SJCRH30 (cell line): ENCODE results near the gene ARPP19. TPM values are rescaled to one million over a fixed set of nuclear protein-coding genes. Genes with fewer than 3 reads are reported as not detected.

Experiments used
- DNase-seq, 2 experiments: peaks; one replicate each; pipeline ENCODE4 v3.0.0-alpha.2; 2015 to 2020
- H3K27ac ChIP-seq: fragments of 250-450 bp; sonication (Bioruptor Pico); 2 replicates; pipeline ENCODE4 v1.5.1; 2020; ENCODE audit warnings: mild to moderate bottlenecking, moderate library complexity
- H3K27me3 ChIP-seq: fragments of 250-450 bp; sonication (Bioruptor Pico); 2 replicates; pipeline ENCODE4 v1.5.1; 2020; ENCODE audit warnings: mild to moderate bottlenecking, moderate library complexity
- H3K36me3 ChIP-seq: fragments of 250-450 bp; sonication (Bioruptor Pico); 2 replicates; pipeline ENCODE4 v1.5.1; 2020; ENCODE audit warnings: mild to moderate bottlenecking, moderate library complexity
- H3K4me1 ChIP-seq: fragments of 250-450 bp; sonication (Bioruptor Pico); 2 replicates; pipeline ENCODE4 v1.5.1; 2020; ENCODE audit warnings: mild to moderate bottlenecking, moderate library complexity
- H3K4me3 ChIP-seq: fragments of 250-450 bp; sonication (Bioruptor Pico); 2 replicates; pipeline ENCODE4 v1.5.1; 2020; ENCODE audit warnings: mild to moderate bottlenecking, moderate library complexity
- H3K9me3 ChIP-seq: fragments of 250-450 bp; sonication (Bioruptor Pico); replicated peaks from 2 replicates; pipeline ENCODE4 v1.5.1; 2020; ENCODE audit warnings: mild to moderate bottlenecking, moderate library complexity
- total RNA-seq: library from RNA; depleted of rRNA; stranded (reverse); fragments of >200 nt; shearing (Covaris generic); gene quantifications from 2 replicates; pipeline ENCODE4 v1.2.3, GENCODE V29; 2014; rRNA removed

The ARPP19 gene
- total RNA-seq, 1 experiment from 2014 or later = 96.1 TPM

- Histone ChIP-seq H3K27ac (no peak overlapping the region), H3K4me1 (no peaks in the 10 kb centered on the region; the same call in 1 of the 2 replicates), H3K36me3 (no peaks in the 10 kb centered on the region), H3K9me3 (no peaks in the 10 kb centered on the region), H3K4me3 (no peak overlapping the region), H3K27me3 (no peaks in the 10 kb centered on the region)
- no peak for DNase-seq
Observed at GRCh38 chr15:52511084-52511483, 57.7 kb downstream of the ARPP19 start.

- H3K36me3 ChIP-seq = no peaks in the 10 kb centered on the region
- no peak overlapping the region for H3K4me3 ChIP-seq
- no peaks in the 10 kb centered on the region for H3K27me3 ChIP-seq
- DNase-seq = no peak
- no peaks in the 10 kb centered on the region; the same call in 1 of the 2 replicates for H3K4me1 ChIP-seq
- no peaks in the 10 kb centered on the region for H3K9me3 ChIP-seq
- H3K27ac ChIP-seq = no peak overlapping the region
Observed at GRCh38 chr15:52509500-52510245, 59.2 kb downstream of the ARPP19 start.

- Histone ChIP-seq H3K36me3 (no peaks in the 10 kb centered on the region), H3K4me3 (no peak overlapping the region), H3K4me1 (no peaks in the 10 kb centered on the region; the same call in 1 of the 2 replicates), H3K27me3 (no peaks in the 10 kb centered on the region), H3K27ac (no peak overlapping the region), H3K9me3 (no peaks in the 10 kb centered on the region)
- DNase-seq = no peak
Observed at GRCh38 chr15:52506549-52506948, 62.3 kb downstream of the ARPP19 start.

GRCh38 chr15:52505151-52505550 is 63.7 kb downstream of the ARPP19 start:
- H3K36me3 ChIP-seq = no peaks in the 10 kb centered on the region
- DNase-seq = no peak
- no peaks in the 10 kb centered on the region for H3K9me3 ChIP-seq
- no peak overlapping the region for H3K4me3 ChIP-seq
- H3K4me1 ChIP-seq = no peaks in the 10 kb centered on the region; the same call in 1 of the 2 replicates
- no peak overlapping the region for H3K27ac ChIP-seq
- H3K27me3 ChIP-seq = no peaks in the 10 kb centered on the region

- H3K27me3 ChIP-seq = no peaks in the 10 kb centered on the region
- no peak for DNase-seq
- H3K4me3 ChIP-seq = no peak overlapping the region
- H3K9me3 ChIP-seq = no peaks in the 10 kb centered on the region
- no peak overlapping the region for H3K27ac ChIP-seq
- H3K4me1 ChIP-seq = no peaks in the 10 kb centered on the region
- no peaks in the 10 kb centered on the region for H3K36me3 ChIP-seq
Observed at GRCh38 chr15:52503788-52504496, 64.9 kb downstream of the ARPP19 start.

- no peaks in the 10 kb centered on the region for H3K4me1 ChIP-seq
- DNase-seq = no peak
- H3K4me3 ChIP-seq = no peak overlapping the region
- no peaks in the 10 kb centered on the region for H3K36me3 ChIP-seq
- no peaks in the 10 kb centered on the region for H3K9me3 ChIP-seq
- no peaks in the 10 kb centered on the region for H3K27me3 ChIP-seq
- no peak overlapping the region for H3K27ac ChIP-seq
Observed at GRCh38 chr15:52502608-52503007, 66.2 kb downstream of the ARPP19 start.

GRCh38 chr15:52499506-52499905 is 69.3 kb downstream of the ARPP19 start:
- DNase-seq = no peak

GRCh38 chr15:52498706-52499105 is 70.1 kb downstream of the ARPP19 start:
- Histone ChIP-seq H3K27me3 (no peaks in the 10 kb centered on the region), H3K4me1 (no peaks in the 10 kb centered on the region)

More at GRCh38 chr15:52499506-52499905, 69.3 kb downstream of the ARPP19 start:
- H3K4me1 ChIP-seq = no peaks in the 10 kb centered on the region
- no peaks in the 10 kb centered on the region for H3K36me3 ChIP-seq
- H3K9me3 ChIP-seq = no peaks in the 10 kb centered on the region
- no peak overlapping the region for H3K4me3 ChIP-seq
- H3K27me3 ChIP-seq = no peaks in the 10 kb centered on the region
- H3K27ac ChIP-seq = no peak overlapping the region

More at GRCh38 chr15:52498706-52499105, 70.1 kb downstream of the ARPP19 start:
- Histone ChIP-seq H3K4me3 (no peak overlapping the region), H3K9me3 (no peaks in the 10 kb centered on the region), H3K36me3 (no peaks in the 10 kb centered on the region), H3K27ac (no peak overlapping the region)
- DNase-seq = no peak

Other genes starting within 250 kb of the ARPP19 start
- gene MYO5A, start 40.1 kb downstream of the ARPP19 start, total RNA-seq = 15.2 and 15.5 TPM in 2 replicates
- gene ATOSA, start 110.4 kb upstream of the ARPP19 start, total RNA-seq = 3.0 and 3.2 TPM in 2 replicates
- gene ONECUT1, start 221.3 kb upstream of the ARPP19 start, total RNA-seq = 0.14 and 0.28 TPM in 2 replicates